Measurements from ENCODE around the gene WWP2. TPM values are rescaled to one million over a fixed set of nuclear protein-coding genes. Genes with fewer than 3 reads are reported as not detected.

Gene WWP2
- total RNA-seq, 1 donor from 2014 or later = 39.9 TPM

- Mint-ChIP-seq H3K4me3 (ENCODE audit: unreplicated experiment) (no peak overlapping the region), H3K36me3 (ENCODE audit: low read depth) (no peaks in the 10 kb centered on the region), H3K9me3 (ENCODE audit: low read depth) (peaks cover 9% of the 10 kb centered on the region), H3K4me1 (ENCODE audit: low read depth) (peaks cover 17% of the 10 kb centered on the region), H3K27ac (ENCODE audit: unreplicated experiment) (no peak overlapping the region), H3K27me3 (ENCODE audit: low read depth) (no peaks in the 10 kb centered on the region)
- no peak for TF ChIP-seq CTCF (IDR thresholded peaks at IDR 0.05)
- no peak for DNase-seq (ENCODE audit: low spot score)
These were observed 9.5 kb downstream of the WWP2 start for GRCh38 chr16:69771651-69771967.

- Mint-ChIP-seq H3K4me1 (ENCODE audit: low read depth) (peaks cover 17% of the 10 kb centered on the region), H3K27ac (ENCODE audit: unreplicated experiment) (no peak overlapping the region), H3K4me3 (ENCODE audit: unreplicated experiment) (no peak overlapping the region), H3K27me3 (ENCODE audit: low read depth) (no peaks in the 10 kb centered on the region), H3K9me3 (ENCODE audit: low read depth) (peaks cover 9% of the 10 kb centered on the region), H3K36me3 (ENCODE audit: low read depth) (no peaks in the 10 kb centered on the region)
- no peak for DNase-seq (ENCODE audit: low spot score)
- no peak for TF ChIP-seq CTCF (IDR thresholded peaks at IDR 0.05)
These were observed 11.3 kb downstream of the WWP2 start for GRCh38 chr16:69773260-69773947.

GRCh38 chr16:69775563-69775962 lies 13.4 kb downstream of the WWP2 start:
- H3K36me3 Mint-ChIP-seq (ENCODE audit: low read depth) = no peaks in the 10 kb centered on the region
- peaks cover 17% of the 10 kb centered on the region for H3K4me1 Mint-ChIP-seq (ENCODE audit: low read depth)
- no peak overlapping the region for H3K4me3 Mint-ChIP-seq (ENCODE audit: unreplicated experiment)
- H3K27me3 Mint-ChIP-seq (ENCODE audit: low read depth) = no peaks in the 10 kb centered on the region
- no peak for DNase-seq (ENCODE audit: low spot score)
- peaks cover 9% of the 10 kb centered on the region for H3K9me3 Mint-ChIP-seq (ENCODE audit: low read depth)
- H3K27ac Mint-ChIP-seq (ENCODE audit: unreplicated experiment) = no peak overlapping the region
- no peak for TF ChIP-seq CTCF (IDR thresholded peaks at IDR 0.05)

- TF ChIP-seq CTCF (IDR thresholded peaks at IDR 0.05) = no peak
- Mint-ChIP-seq H3K36me3 (ENCODE audit: low read depth) (no peaks in the 10 kb centered on the region), H3K27ac (ENCODE audit: unreplicated experiment) (no peak overlapping the region), H3K9me3 (ENCODE audit: low read depth) (peaks cover 9% of the 10 kb centered on the region), H3K27me3 (ENCODE audit: low read depth) (no peaks in the 10 kb centered on the region), H3K4me3 (ENCODE audit: unreplicated experiment) (no peak overlapping the region), H3K4me1 (ENCODE audit: low read depth) (no peaks in the 10 kb centered on the region)
- no peak for DNase-seq (ENCODE audit: low spot score)
These were observed 17.6 kb downstream of the WWP2 start for GRCh38 chr16:69779724-69780123.

GRCh38 chr16:69781118-69781517 lies 19.0 kb downstream of the WWP2 start:
- DNase-seq (ENCODE audit: low spot score) = no peak
- peaks cover under 1% of the 10 kb centered on the region for H3K9me3 Mint-ChIP-seq (ENCODE audit: low read depth)
- H3K27ac Mint-ChIP-seq (ENCODE audit: unreplicated experiment) = no peak overlapping the region
- H3K4me3 Mint-ChIP-seq (ENCODE audit: unreplicated experiment) = no peak overlapping the region
- no peaks in the 10 kb centered on the region for H3K4me1 Mint-ChIP-seq (ENCODE audit: low read depth)
- no peaks in the 10 kb centered on the region for H3K27me3 Mint-ChIP-seq (ENCODE audit: low read depth)
- TF ChIP-seq CTCF (IDR thresholded peaks at IDR 0.05) = no peak
- no peaks in the 10 kb centered on the region for H3K36me3 Mint-ChIP-seq (ENCODE audit: low read depth)

Data from chondrocyte (in vitro differentiated cells).